ENCODE measurements around the gene CAD. TPM values are rescaled to one million over a fixed set of nuclear protein-coding genes. Genes with fewer than 3 reads are reported as not detected.
"Not testable (repeated sequence)": the region's sequence is repeated elsewhere in the genome, so short reads cannot be mapped to it uniquely, and the experiment has no call there.

Gene CAD
- total RNA-seq = 25.0 TPM

DNA sequence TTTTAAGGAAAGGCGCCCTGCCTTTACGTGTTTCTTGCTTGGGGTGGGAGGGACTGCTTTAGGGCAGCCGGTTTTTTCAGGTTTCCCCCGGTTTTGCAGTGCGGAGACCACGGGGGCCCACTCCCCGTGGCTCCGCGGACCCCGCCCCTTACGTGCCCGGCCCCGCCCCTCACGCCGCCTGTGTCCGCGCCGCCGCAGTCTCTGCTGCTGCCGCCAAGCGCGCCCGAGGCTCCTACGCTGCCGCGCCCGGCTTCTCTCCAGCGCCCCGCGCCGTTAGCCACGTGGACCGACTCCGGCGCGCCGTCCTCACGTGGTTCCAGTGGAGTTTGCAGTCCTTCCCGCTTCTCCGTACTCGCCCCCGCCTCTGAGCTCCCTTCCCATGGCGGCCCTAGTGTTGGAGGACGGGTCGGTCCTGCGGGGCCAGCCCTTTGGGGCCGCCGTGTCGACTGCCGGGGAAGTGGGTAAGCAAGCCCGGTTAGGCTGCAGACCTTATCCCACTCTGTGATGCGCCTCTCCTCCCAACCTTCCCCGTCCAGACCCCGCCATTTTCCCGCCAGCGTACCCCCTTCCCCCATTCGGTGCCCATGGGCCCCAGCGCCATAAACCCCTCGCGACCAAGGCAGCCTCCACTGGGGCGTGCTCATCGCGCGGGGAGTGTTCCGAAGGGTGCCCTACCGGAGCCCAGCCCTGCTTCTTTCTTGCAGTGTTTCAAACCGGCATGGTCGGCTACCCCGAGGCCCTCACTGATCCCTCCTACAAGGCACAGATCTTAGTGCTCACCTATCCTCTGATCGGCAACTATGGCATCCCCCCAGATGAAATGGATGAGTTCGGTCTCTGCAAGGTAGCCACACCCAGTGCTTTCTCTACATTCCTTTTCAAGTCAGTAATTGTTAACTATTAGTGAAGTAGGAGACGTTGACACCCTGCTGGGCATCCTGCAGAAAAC, at the start of gene CAD:
Gene CAD (plus strand): TSS at position 197 of the 949 bp plus-strand sequence. CDS start 183 bp downstream, at position 380.
- H3K27ac ChIP-seq = peak within 1 kb of the TSS; percentile 57
- H3K4me3 ChIP-seq = peak within 1 kb of the TSS; percentile 55 to 76
- no peak for DNase-seq (ENCODE audit: extremely low spot score in 2 of 2)
- TF ChIP-seq POLR2A (IDR thresholded peaks at IDR 0.05) (peak in 1 of 2 donors; percentile 11), POLR2AphosphoS5 (IDR thresholded peaks at IDR 0.05; ENCODE audit: insufficient read depth in 1 of 2, low read depth in 1 of 2) (peak in 1 of 2 donors; percentile 54)
- TF ChIP-seq, protein P1, sequence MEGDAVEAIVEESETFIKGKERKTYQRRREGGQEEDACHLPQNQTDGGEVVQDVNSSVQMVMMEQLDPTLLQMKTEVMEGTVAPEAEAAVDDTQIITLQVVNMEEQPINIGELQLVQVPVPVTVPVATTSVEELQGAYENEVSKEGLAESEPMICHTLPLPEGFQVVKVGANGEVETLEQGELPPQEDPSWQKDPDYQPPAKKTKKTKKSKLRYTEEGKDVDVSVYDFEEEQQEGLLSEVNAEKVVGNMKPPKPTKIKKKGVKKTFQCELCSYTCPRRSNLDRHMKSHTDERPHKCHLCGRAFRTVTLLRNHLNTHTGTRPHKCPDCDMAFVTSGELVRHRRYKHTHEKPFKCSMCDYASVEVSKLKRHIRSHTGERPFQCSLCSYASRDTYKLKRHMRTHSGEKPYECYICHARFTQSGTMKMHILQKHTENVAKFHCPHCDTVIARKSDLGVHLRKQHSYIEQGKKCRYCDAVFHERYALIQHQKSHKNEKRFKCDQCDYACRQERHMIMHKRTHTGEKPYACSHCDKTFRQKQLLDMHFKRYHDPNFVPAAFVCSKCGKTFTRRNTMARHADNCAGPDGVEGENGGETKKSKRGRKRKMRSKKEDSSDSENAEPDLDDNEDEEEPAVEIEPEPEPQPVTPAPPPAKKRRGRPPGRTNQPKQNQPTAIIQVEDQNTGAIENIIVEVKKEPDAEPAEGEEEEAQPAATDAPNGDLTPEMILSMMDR (IDR thresholded peaks at IDR 0.05) = peak in 1 of 3 experiments; percentile 30
- H3K36me3 ChIP-seq = peaks cover 0 to 12% of the 10 kb centered on the region in 2 donors
- no peaks in the 10 kb centered on the region for H3K27me3 ChIP-seq
- peaks cover 24% of the 10 kb centered on the region for H3K4me1 ChIP-seq
- intact Hi-C loops (cut with DNase I) = no loop called here
- H3K9me3 ChIP-seq = no peaks in the 10 kb centered on the region

DNA sequence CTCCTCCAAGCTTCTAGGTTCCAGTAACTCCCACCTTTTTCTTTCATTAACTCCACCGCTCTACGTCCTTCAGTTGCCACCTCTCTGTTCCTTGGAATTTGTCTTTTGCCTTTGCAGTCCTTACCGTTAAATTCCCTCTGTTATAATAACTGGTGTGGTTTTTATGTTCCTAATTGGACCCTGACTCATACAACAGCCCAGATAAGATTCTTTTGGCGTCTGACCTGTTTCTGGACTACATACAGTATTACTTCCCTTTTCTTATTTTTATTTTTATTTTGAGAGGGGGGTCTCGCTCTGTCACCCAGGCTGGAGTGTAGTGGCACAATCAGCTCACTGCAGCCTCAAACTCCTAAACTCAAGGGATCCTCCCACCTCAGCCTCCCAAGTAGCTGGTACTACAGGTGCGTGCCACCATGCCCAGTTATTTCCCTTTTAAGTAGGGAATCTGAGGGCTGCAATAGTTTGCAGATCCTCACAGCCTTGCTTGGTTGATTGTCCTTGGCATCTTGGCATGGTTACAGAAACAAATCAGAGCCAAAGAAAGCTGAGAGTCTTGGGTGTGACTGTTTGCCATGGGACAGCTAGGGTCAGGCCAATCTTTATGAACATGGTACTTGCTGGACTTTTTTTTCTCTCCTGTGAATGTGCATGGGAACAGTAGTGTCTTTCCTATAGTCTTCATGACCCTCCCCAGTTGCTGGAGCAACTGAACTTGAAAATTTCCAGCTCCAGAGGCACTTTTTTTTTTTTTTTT, 46.4 kb upstream of the CAD start:
- no peak for DNase-seq (ENCODE audit: extremely low spot score in 2 of 2)
- Histone ChIP-seq H3K4me1 (no peaks in the 10 kb centered on the region), H3K9me3 (no peaks in the 10 kb centered on the region), H3K27me3 (no peaks in the 10 kb centered on the region), H3K4me3 (no peak overlapping the region), H3K36me3 (no peaks in the 10 kb centered on the region), H3K27ac (no peak overlapping the region)
- intact Hi-C loops (cut with DNase I) = no loop called here
- TF ChIP-seq POLR2A (IDR thresholded peaks at IDR 0.05) = no peak
- no peak for TF ChIP-seq POLR2AphosphoS5 (IDR thresholded peaks at IDR 0.05; ENCODE audit: insufficient read depth in 1 of 2, low read depth in 1 of 2)
- TF ChIP-seq, protein P1 (IDR thresholded peaks at IDR 0.05) = no peak

DNA sequence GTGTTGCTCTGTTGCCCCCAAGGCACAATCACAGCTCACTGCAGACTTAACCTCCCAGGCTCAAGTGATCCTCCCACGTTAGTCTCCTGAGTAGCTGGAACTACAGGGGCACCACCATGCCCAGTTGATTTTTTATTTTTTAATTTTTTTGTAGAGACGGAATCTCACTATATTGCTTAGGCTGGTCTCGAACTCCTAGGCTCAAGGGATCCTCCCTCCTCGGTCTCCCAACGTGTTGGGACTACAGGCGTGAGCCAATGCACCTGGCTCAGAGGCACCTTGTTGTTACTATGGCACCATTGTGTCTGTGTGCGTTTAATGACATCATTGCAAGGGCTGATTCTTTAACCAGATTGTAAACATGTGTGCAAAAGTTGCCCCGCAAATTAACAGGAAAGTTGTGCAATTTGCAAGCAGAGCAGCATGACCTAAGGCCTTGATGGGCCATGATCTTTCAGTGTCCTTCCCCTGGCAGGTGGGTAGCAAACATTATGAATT, 45.8 kb upstream of the CAD start:
- no peak overlapping the region for H3K27ac ChIP-seq
- H3K4me3 ChIP-seq = no peak overlapping the region
- no peak for DNase-seq (ENCODE audit: extremely low spot score in 2 of 2)
- intact Hi-C loops (cut with DNase I) = no loop called here
- no peaks in the 10 kb centered on the region for H3K9me3 ChIP-seq
- H3K4me1 ChIP-seq = no peaks in the 10 kb centered on the region
- no peaks in the 10 kb centered on the region for H3K36me3 ChIP-seq
- TF ChIP-seq, protein P1 (IDR thresholded peaks at IDR 0.05) = no peak
- TF ChIP-seq POLR2A (IDR thresholded peaks at IDR 0.05) (no peak), POLR2AphosphoS5 (IDR thresholded peaks at IDR 0.05; ENCODE audit: insufficient read depth in 1 of 2, low read depth in 1 of 2) (no peak)
- no peaks in the 10 kb centered on the region for H3K27me3 ChIP-seq

- Histone ChIP-seq H3K4me1 (no peaks in the 10 kb centered on the region), H3K4me3 (no peak overlapping the region), H3K9me3 (no peaks in the 10 kb centered on the region), H3K27me3 (no peaks in the 10 kb centered on the region), H3K27ac (no peak overlapping the region), H3K36me3 (no peaks in the 10 kb centered on the region)
- no peak for DNase-seq (ENCODE audit: extremely low spot score in 2 of 2)
- TF ChIP-seq POLR2A (IDR thresholded peaks at IDR 0.05) = no peak
- intact Hi-C loops (cut with DNase I) = no loop called here
Observed at GRCh38 chr2:27174638-27175037, 42.5 kb upstream of the CAD start.

- Histone ChIP-seq H3K27me3 (no peaks in the 10 kb centered on the region), H3K4me3 (no peak overlapping the region), H3K9me3 (no peaks in the 10 kb centered on the region), H3K4me1 (no peaks in the 10 kb centered on the region), H3K36me3 (no peaks in the 10 kb centered on the region), H3K27ac (no peak overlapping the region)
- TF ChIP-seq, protein P1 (IDR thresholded peaks at IDR 0.05) = no peak
- TF ChIP-seq POLR2A (IDR thresholded peaks at IDR 0.05) (no peak), POLR2AphosphoS5 (IDR thresholded peaks at IDR 0.05; ENCODE audit: insufficient read depth in 1 of 2, low read depth in 1 of 2) (no peak)
- intact Hi-C loops (cut with DNase I) = no loop called here
- no peak for DNase-seq (ENCODE audit: extremely low spot score in 2 of 2)
Observed at GRCh38 chr2:27175330-27175729, 41.8 kb upstream of the CAD start.

DNA sequence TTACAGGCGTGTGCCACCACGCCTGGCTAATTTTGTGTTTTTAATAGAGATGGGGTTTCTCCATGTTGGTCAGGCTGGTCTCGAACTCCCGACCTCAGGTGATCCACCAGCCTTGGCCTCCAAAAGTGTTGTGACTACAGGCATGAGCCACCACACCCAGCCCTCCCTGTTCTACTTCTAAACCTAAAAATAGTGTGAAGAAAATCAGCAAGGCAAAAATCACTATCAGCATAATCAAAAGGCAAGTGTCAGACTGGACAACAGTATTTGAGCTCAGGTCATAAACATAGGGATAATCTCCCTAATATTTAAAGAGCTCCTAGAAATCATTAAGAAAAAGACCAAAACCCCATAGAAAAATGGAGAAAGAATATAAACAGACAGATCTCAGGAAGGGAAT, 41.4 kb upstream of the CAD start:
- H3K4me1 ChIP-seq; intact Hi-C loops (cut with DNase I); H3K9me3 ChIP-seq; H3K4me3 ChIP-seq; H3K27me3 ChIP-seq; H3K36me3 ChIP-seq; H3K27ac ChIP-seq; DNase-seq (ENCODE audit: extremely low spot score in 2 of 2): not testable (repeated sequence)
